Colonic mucosa (tissue), 4 donors: ENCODE measurements around the gene SLC5A12. TPM values are rescaled to one million over a fixed set of nuclear protein-coding genes. Genes with fewer than 3 reads are reported as not detected.

Source experiments
- DNase-seq: peaks from one replicate; pipeline ENCODE4 v3.0.0-alpha.2; 2020
- H3K27ac ChIP-seq: fragments of 200-600 bp; one replicate; pipeline ENCODE4 v1.8.0; 2021
- H3K27me3 ChIP-seq: fragments of 200-600 bp; one replicate; pipeline ENCODE4 v1.8.0; 2021
- H3K36me3 ChIP-seq: fragments of 200-600 bp; one replicate; pipeline ENCODE4 v1.8.0; 2021
- H3K4me1 ChIP-seq: fragments of 200-600 bp; one replicate; pipeline ENCODE4 v1.8.0; 2021; ENCODE audit warnings: mild to moderate bottlenecking
- H3K4me3 ChIP-seq: fragments of 200-600 bp; one replicate; pipeline ENCODE4 v1.8.0; 2021
- H3K9ac ChIP-seq, 2 donors: one replicate each; pipeline ENCODE4 v1.7.0; 2013; ENCODE audit warnings: control low read depth in 2 of 2, low read depth in 2 of 2, low read length in 2 of 2
- H3K9me3 ChIP-seq: fragments of 200-600 bp; one replicate; pipeline ENCODE4 v1.8.0; 2021
- intact Hi-C: fragments of 100-400 bp; cut with DNase I; formaldehyde crosslinking; loops from one replicate; pipeline ENCODE4 v1.14.1; 2022
- total RNA-seq, 2 donors: library from RNA; stranded (reverse); fragmentation: NEBNext Ultra II Directional in 1 of 2; extraction: Animal tissue kit (Norgen Biotek cat#: 25700) in 1 of 2; gene quantifications; one replicate each; pipeline ENCODE4 v1.2.1, GENCODE V29; 2021
- TF ChIP-seq, protein P1 (sequence below): fragments of 200-600 bp; IDR thresholded peaks from one replicate; pipeline ENCODE4 v1.8.0; 2022; ENCODE audit warnings: antibody characterized with exemption, mild to moderate bottlenecking
- donor health status: healthy.
- donor health status: DM: no; HTN: no; CAD: no.
- donor health status: DM: no; HTN: no; CAD: no.

The SLC5A12 gene
- total RNA-seq, 2 donors from 2014 or later: 0.16 to 0.30 TPM

DNA sequence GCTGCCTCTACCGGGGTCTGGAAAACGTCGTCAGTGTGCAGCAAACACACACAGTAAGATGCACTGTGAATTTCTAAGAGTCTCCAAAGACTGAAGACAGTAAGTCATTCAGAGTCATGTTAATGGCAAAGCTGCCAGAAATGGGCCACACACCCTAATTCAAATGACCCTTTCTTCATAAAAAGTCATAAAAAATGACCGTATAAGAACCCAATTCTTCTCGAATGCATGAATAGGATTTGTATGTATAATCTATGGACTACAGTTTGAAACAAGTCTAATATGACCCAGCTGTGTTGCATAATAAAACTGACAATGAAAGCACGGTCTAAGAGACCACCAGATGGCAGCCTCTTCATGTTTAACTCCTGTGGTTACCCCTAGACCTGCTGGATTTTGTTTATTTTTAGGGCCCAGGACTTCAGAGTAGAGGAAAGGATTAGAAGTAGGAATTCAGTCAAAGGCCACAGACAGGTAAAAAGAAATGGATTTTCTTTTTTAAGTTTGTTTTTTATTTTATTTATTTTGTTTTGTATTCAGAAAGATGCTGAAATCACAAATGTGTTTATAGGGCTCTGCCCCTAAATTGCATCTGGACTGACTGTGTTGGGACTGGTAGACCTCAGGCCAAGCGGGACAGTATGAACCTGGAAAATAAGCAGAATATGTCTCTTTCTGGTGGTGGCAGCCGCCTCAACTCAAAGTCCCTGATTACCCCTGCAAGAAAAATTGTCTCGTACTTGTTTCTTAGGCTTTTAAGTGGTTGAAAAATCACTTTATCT is 32.1 kb upstream of the SLC5A12 start:
- intact Hi-C loops: loop anchor here (5.0 to 10.0 kb wide), 4 partner anchors 99 to 731 kb away; no protein-coding TSS in a partner anchor
- Histone ChIP-seq H3K9ac (no peak overlapping the region), H3K4me1 (no peaks in the 10 kb centered on the region), H3K9me3 (no peaks in the 10 kb centered on the region), H3K4me3 (no peak overlapping the region), H3K36me3 (no peaks in the 10 kb centered on the region), H3K27me3 (no peaks in the 10 kb centered on the region), H3K27ac (no peak overlapping the region)
- TF ChIP-seq, protein P1, sequence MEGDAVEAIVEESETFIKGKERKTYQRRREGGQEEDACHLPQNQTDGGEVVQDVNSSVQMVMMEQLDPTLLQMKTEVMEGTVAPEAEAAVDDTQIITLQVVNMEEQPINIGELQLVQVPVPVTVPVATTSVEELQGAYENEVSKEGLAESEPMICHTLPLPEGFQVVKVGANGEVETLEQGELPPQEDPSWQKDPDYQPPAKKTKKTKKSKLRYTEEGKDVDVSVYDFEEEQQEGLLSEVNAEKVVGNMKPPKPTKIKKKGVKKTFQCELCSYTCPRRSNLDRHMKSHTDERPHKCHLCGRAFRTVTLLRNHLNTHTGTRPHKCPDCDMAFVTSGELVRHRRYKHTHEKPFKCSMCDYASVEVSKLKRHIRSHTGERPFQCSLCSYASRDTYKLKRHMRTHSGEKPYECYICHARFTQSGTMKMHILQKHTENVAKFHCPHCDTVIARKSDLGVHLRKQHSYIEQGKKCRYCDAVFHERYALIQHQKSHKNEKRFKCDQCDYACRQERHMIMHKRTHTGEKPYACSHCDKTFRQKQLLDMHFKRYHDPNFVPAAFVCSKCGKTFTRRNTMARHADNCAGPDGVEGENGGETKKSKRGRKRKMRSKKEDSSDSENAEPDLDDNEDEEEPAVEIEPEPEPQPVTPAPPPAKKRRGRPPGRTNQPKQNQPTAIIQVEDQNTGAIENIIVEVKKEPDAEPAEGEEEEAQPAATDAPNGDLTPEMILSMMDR: peak; percentile 53
- peak; percentile 39 for DNase-seq

GRCh38 chr11:26749927-26750326 is 28.1 kb upstream of the SLC5A12 start:
- no peak for DNase-seq
- Histone ChIP-seq H3K4me3 (no peak overlapping the region), H3K9ac (no peak overlapping the region), H3K9me3 (no peaks in the 10 kb centered on the region), H3K27me3 (no peaks in the 10 kb centered on the region), H3K36me3 (no peaks in the 10 kb centered on the region), H3K27ac (no peak overlapping the region), H3K4me1 (no peaks in the 10 kb centered on the region)
- intact Hi-C loops: loop anchor here (5.0 to 10.0 kb wide), 4 partner anchors 95 to 735 kb away; no protein-coding TSS in a partner anchor
- TF ChIP-seq, protein P1: no peak

DNA sequence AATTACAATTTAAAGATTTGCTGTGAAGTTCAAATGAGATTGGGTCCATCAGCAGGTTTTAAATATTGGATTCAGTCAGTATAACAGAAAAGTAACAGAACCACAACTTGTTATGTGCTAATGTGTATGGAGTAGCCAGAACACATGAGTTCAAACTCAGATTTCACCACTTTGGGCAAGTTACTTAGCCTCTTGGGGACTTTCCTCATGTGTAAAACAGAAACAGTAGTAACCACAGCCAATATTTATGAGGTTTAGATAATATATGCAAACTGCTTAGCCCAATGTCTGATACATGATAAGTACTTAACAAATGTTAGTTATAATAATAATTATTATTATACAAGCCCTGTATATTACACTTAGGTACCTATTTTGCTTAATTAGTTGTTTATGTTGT is 21.8 kb upstream of the SLC5A12 start:
- H3K9me3 ChIP-seq: no peaks in the 10 kb centered on the region
- intact Hi-C loops: no loop called here
- no peak overlapping the region for H3K9ac ChIP-seq
- no peaks in the 10 kb centered on the region for H3K27me3 ChIP-seq
- H3K27ac ChIP-seq: no peak overlapping the region
- H3K4me3 ChIP-seq: no peak overlapping the region
- H3K4me1 ChIP-seq: no peaks in the 10 kb centered on the region
- no peaks in the 10 kb centered on the region for H3K36me3 ChIP-seq
- no peak for DNase-seq
- TF ChIP-seq, protein P1: no peak

- TF ChIP-seq, protein P1: no peak
- no peak for DNase-seq
- Histone ChIP-seq H3K36me3 (no peaks in the 10 kb centered on the region), H3K27me3 (no peaks in the 10 kb centered on the region), H3K27ac (no peak overlapping the region), H3K9me3 (no peaks in the 10 kb centered on the region), H3K4me1 (no peaks in the 10 kb centered on the region), H3K4me3 (no peak overlapping the region), H3K9ac (no peak overlapping the region)
- intact Hi-C loops: no loop called here
Observed at GRCh38 chr11:26742966-26743365, 21.1 kb upstream of the SLC5A12 start.

DNA sequence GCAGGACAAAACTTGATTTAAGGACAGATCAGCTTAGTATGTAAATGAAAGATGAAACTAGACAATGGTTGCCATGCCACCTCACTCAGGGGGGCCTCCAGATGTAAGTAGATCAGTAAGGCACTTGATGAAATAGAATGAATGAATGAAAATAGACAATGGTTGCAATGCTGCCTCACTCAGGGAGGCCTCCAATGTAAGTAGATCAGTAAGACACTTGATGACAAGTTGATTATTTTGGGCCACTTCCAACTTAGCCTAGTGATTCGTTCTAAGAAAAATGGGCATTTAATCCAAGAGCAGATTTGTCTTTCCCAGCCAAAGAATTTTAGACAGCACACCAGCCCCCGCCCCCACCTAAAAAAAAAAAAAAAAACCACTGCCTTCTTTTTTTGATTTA is 19.2 kb upstream of the SLC5A12 start:
- TF ChIP-seq, protein P1: no peak
- no peak overlapping the region for H3K27ac ChIP-seq
- no peak overlapping the region for H3K9ac ChIP-seq
- H3K4me3 ChIP-seq: no peak overlapping the region
- intact Hi-C loops: no loop called here
- H3K27me3 ChIP-seq: no peaks in the 10 kb centered on the region
- no peaks in the 10 kb centered on the region for H3K36me3 ChIP-seq
- no peak for DNase-seq
- H3K9me3 ChIP-seq: no peaks in the 10 kb centered on the region
- H3K4me1 ChIP-seq: no peaks in the 10 kb centered on the region
